ENCODE results near the gene FAM3D. TPM values are rescaled to one million over a fixed set of nuclear protein-coding genes. Genes with fewer than 3 reads are reported as not detected.

FAM3D gene
- total RNA-seq, 4 donors from 2014 or later = 1.9 to 33.2 TPM; not detected in 2

- TF ChIP-seq EP300 (IDR thresholded peaks at IDR 0.05) (no peak), POLR2AphosphoS5 (IDR thresholded peaks at IDR 0.05) (no peak)
- Histone ChIP-seq H3K27me3 (peaks cover 4% of the 10 kb centered on the region), H3K4me3 (no peak overlapping the region), H3K4me1 (peaks cover 0 to 6% (median 0%) of the 10 kb centered on the region in 3 donors), H3K36me3 (no peaks in the 10 kb centered on the region), H3K27ac (no peak overlapping the region), H3K9me3 (no peaks in the 10 kb centered on the region)
- 56 to 60% methylated on average over 6 of the region's 6 CpGs for WGBS, 2 donors (ENCODE audit: low coverage in 1 of 2)
- no peak for ATAC-seq
Measured at GRCh38 chr3:58638591-58638990, 28.0 kb downstream of the FAM3D start.

- H3K4me3 ChIP-seq = no peak overlapping the region
- peaks cover 0 to 6% (median 0%) of the 10 kb centered on the region in 3 donors for H3K4me1 ChIP-seq
- no peaks in the 10 kb centered on the region for H3K36me3 ChIP-seq
- 100% methylated on average over 1 of the region's 5 CpGs; no CpG with 5 or more reads in 1 of the 2 donors for WGBS, 2 donors (ENCODE audit: low coverage in 1 of 2)
- TF ChIP-seq, protein P1, sequence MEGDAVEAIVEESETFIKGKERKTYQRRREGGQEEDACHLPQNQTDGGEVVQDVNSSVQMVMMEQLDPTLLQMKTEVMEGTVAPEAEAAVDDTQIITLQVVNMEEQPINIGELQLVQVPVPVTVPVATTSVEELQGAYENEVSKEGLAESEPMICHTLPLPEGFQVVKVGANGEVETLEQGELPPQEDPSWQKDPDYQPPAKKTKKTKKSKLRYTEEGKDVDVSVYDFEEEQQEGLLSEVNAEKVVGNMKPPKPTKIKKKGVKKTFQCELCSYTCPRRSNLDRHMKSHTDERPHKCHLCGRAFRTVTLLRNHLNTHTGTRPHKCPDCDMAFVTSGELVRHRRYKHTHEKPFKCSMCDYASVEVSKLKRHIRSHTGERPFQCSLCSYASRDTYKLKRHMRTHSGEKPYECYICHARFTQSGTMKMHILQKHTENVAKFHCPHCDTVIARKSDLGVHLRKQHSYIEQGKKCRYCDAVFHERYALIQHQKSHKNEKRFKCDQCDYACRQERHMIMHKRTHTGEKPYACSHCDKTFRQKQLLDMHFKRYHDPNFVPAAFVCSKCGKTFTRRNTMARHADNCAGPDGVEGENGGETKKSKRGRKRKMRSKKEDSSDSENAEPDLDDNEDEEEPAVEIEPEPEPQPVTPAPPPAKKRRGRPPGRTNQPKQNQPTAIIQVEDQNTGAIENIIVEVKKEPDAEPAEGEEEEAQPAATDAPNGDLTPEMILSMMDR (IDR thresholded peaks at IDR 0.05) = no peak
- TF ChIP-seq POLR2AphosphoS5 (IDR thresholded peaks at IDR 0.05) (no peak), POLR2A (IDR thresholded peaks at IDR 0.05) (no peak), EP300 (IDR thresholded peaks at IDR 0.05) (no peak)
- ATAC-seq = no peak
- no peaks in the 10 kb centered on the region for H3K9me3 ChIP-seq
- H3K27ac ChIP-seq = no peak overlapping the region
- peaks cover 4% of the 10 kb centered on the region for H3K27me3 ChIP-seq
Measured at GRCh38 chr3:58637509-58637908, 29.1 kb downstream of the FAM3D start.

DNA sequence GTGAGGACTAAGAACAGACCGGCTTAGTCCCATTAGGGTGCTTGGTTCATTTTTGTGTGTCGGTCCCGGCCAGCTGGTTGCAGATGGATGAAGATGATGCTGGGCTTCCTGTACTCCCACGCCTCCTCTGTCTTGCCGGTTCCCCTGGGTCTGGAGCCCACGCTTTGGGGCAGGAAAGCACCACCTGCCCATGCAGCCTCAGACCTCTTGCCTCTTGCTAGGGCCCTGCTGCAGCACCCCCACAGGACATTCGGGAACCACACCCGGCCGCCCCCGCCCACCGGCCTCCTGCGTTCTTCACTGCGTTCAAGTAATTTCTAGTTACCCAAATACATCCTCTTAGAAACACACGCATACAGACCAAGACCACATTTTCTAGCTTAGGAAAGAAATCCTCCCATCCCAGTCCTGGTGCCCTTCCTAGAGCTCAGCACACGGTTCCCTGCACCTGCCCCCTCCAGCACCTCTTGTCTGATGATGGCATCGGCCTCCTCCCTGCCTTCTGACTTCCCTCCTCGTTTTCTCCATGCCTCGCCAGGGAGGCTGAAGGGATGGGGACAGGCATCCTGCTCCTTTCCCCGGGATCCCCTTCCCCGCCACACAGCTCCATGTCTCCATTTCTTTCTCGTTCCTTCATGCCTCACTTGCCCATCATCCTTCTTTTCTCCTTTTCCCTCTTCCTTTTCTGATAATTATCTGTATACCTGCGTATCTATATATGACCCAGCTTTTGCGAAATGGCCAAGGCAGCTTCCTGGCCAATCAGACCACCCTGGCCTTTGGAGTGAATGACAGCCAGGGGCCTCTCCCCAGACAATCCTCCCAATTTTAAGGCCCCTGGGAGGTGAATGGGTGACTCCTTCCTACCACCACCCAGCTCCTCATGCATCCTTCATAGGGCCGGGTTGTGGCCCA is 30.9 kb downstream of the FAM3D start:
- 68 to 80% methylated on average over 14 to 20 of the region's 24 CpGs for WGBS, 2 donors (ENCODE audit: low coverage in 1 of 2)
- Histone ChIP-seq H3K4me1 (peaks cover 0 to 3% (median 0%) of the 10 kb centered on the region in 3 donors), H3K27ac (no peak overlapping the region), H3K9me3 (no peaks in the 10 kb centered on the region), H3K27me3 (peaks cover 4% of the 10 kb centered on the region), H3K4me3 (no peak overlapping the region), H3K36me3 (no peaks in the 10 kb centered on the region)
- no peak for ATAC-seq
- TF ChIP-seq, protein P1 (IDR thresholded peaks at IDR 0.05) = no peak
- TF ChIP-seq EP300 (IDR thresholded peaks at IDR 0.05) (no peak), POLR2AphosphoS5 (IDR thresholded peaks at IDR 0.05) (no peak), POLR2A (IDR thresholded peaks at IDR 0.05) (no peak)

DNA sequence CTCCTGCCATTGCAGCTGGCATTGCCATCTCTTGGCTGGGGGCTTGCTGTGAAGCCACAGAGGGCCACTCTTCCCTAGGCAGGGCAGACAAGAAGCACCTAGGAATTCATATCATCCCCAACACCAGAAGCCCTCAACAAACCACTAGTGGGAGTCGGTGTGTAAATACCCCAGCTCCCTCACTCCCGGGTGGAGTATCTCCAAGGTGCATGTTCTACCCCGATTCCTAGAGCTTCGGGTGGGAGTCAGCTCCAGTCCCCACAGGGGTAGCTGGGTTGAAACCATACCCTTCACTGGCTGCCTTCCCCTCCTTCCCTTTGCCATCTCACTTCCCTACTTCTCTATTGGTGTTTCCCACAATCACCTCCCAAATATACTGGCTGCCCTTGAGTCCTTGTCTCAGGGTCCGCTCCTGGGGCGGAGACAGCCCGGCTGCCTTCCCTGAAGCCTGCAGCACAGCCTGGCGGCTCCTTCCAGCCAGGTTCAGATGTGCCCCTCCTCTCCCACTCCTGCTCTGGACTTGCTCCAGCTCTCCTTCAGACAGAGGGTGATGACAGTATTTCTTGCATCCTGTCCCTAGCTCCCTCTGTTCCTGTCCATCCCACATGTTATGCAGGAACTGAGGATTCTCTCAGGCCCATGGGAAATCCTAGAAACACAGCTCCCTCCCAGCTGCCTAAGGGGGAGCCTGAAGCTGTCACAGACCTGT is 33.3 kb downstream of the FAM3D start:
- H3K4me3 ChIP-seq = no peak overlapping the region
- no peaks in the 10 kb centered on the region for H3K36me3 ChIP-seq
- H3K9me3 ChIP-seq = no peaks in the 10 kb centered on the region
- peaks cover 4% of the 10 kb centered on the region for H3K27me3 ChIP-seq
- 88 to 100% methylated on average over 4 of the region's 8 CpGs for WGBS, 2 donors (ENCODE audit: low coverage in 1 of 2)
- no peak overlapping the region for H3K27ac ChIP-seq
- TF ChIP-seq, protein P1 (IDR thresholded peaks at IDR 0.05) = no peak
- no peak for TF ChIP-seq POLR2AphosphoS5 (IDR thresholded peaks at IDR 0.05)
- no peak for ATAC-seq
- peaks cover 0 to 22% (median 19%) of the 10 kb centered on the region in 3 donors for H3K4me1 ChIP-seq

DNA sequence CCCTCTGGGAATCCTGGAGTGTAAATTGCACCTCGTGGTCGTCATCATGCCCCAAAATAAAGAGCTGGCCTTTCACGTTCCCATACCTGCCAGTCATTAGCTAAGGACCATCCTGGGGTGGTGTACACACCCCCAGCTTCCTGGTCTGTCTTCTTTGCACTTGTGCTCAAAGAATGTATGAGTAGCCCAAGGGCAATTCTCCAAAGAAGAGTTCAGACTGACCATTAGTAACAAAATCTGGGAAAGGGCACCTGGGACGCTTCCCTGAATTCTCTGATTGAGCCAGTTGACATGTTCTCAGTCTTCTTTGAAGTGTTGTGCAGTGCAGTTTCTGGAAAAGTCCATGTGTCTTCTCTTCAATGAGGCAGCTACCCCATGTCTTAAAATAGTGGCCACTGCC is 34.8 kb downstream of the FAM3D start:
- Histone ChIP-seq H3K36me3 (no peaks in the 10 kb centered on the region), H3K4me1 (peaks cover 0 to 37% (median 30%) of the 10 kb centered on the region in 3 donors), H3K4me3 (no peak overlapping the region), H3K27me3 (peaks cover 4% of the 10 kb centered on the region), H3K27ac (no peak overlapping the region), H3K9me3 (no peaks in the 10 kb centered on the region)
- ATAC-seq = no peak
- TF ChIP-seq EP300 (IDR thresholded peaks at IDR 0.05) = no peak
- no peak for TF ChIP-seq POLR2AphosphoS5 (IDR thresholded peaks at IDR 0.05)
- TF ChIP-seq, protein P1 (IDR thresholded peaks at IDR 0.05) = no peak
- no peak for TF ChIP-seq POLR2A (IDR thresholded peaks at IDR 0.05)
- 54 to 86% methylated on average over 1 to 3 of the region's 4 CpGs for WGBS, 2 donors (ENCODE audit: low coverage in 1 of 2)
